ENCODE data around the gene MAGEB5. TPM values are rescaled to one million over a fixed set of nuclear protein-coding genes. Genes with fewer than 3 reads are reported as not detected.

MAGEB5 gene, protein sequence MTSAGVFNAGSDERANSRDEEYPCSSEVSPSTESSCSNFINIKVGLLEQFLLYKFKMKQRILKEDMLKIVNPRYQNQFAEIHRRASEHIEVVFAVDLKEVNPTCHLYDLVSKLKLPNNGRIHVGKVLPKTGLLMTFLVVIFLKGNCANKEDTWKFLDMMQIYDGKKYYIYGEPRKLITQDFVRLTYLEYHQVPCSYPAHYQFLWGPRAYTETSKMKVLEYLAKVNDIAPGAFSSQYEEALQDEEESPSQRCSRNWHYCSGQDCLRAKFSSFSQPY
- total RNA-seq (2014; rRNA removed) = not detected in 2 replicates
- not detected for Bru-seq, nascent RNA
- not detected for BruChase-seq, experiment 1, labeled RNA remaining after a 6-hour chase
- BruChase-seq, experiment 2, labeled RNA remaining after a 2-hour chase = not detected
- long read RNA-seq = 0 reads

DNA sequence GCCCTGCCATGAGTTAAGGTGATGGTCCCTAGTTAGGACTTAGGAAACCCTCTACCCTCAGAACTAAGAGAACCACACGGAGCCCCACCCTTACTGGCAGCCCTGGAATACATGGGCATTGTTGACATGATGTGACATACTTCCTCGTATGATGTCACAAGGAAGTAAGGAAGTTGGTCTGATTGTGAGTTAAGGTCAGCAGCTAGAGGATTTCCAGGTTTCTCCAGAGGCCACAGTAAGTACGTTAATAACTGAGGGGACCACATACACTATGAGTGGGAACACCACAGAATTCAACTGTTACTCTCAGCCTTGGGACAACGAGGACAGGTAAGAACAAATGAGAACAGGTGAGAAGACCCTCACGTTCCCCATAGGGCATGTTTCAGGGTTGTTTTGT lies at the start of gene MAGEB5:
Gene MAGEB5 (plus strand): TSS at position 301 of the 400 bp plus-strand sequence. CDS start 1,133 bp downstream, outside the sequence.
- no peak for DNase-seq
- Histone ChIP-seq H3K4me1 (ENCODE audit: insufficient read depth, low read length) (no peaks in the 10 kb centered on the region), H3K27ac (ENCODE audit: low read length) (no peak within 1 kb of the TSS), H3K27me3 (ENCODE audit: low read length) (no peaks in the 10 kb centered on the region), H3K9me2 (replicated peaks; ENCODE audit: low read length) (no peaks in the 10 kb centered on the region), H2AFZ (ENCODE audit: low read length) (no peak within 1 kb of the TSS), H4K20me1 (ENCODE audit: low read length) (no peaks in the 10 kb centered on the region), H3K4me3 (ENCODE audit: low read length) (no peak within 1 kb of the TSS), H3F3A (ENCODE audit: low read length, unreplicated experiment) (no peaks in the 10 kb centered on the region), H3K9me3 (ENCODE audit: low read length) (no peaks in the 10 kb centered on the region), H3K36me3 (ENCODE audit: low read depth, low read length) (no peaks in the 10 kb centered on the region), H3K4me2 (ENCODE audit: low read length) (no peak within 1 kb of the TSS), H3K79me2 (ENCODE audit: low read length) (no peaks in the 10 kb centered on the region), H3K9ac (ENCODE audit: low read length) (no peak within 1 kb of the TSS)
- ATAC-seq = no peak
- no peak for TF ChIP-seq EZH2 (IDR thresholded peaks at IDR 0.05; ENCODE audit: low read length, unreplicated experiment)
- TF ChIP-seq, protein P1, sequence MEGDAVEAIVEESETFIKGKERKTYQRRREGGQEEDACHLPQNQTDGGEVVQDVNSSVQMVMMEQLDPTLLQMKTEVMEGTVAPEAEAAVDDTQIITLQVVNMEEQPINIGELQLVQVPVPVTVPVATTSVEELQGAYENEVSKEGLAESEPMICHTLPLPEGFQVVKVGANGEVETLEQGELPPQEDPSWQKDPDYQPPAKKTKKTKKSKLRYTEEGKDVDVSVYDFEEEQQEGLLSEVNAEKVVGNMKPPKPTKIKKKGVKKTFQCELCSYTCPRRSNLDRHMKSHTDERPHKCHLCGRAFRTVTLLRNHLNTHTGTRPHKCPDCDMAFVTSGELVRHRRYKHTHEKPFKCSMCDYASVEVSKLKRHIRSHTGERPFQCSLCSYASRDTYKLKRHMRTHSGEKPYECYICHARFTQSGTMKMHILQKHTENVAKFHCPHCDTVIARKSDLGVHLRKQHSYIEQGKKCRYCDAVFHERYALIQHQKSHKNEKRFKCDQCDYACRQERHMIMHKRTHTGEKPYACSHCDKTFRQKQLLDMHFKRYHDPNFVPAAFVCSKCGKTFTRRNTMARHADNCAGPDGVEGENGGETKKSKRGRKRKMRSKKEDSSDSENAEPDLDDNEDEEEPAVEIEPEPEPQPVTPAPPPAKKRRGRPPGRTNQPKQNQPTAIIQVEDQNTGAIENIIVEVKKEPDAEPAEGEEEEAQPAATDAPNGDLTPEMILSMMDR (conservative IDR thresholded peaks at IDR 0.05; ENCODE audit: low read depth, low read length) = no peak
- TF ChIP-seq EZH2phosphoT487 (IDR thresholded peaks at IDR 0.05; ENCODE audit: borderline replicate concordance, low read length) = no peak
- POLR2A ChIA-PET (ENCODE audit: unreplicated experiment) = no interaction called here
- intact Hi-C loops (cut with micrococcal nuclease) = no loop called here
- BruUV-seq (replicated peaks) = no TSS peak
- CTCF ChIA-PET = no interaction called here

DNA sequence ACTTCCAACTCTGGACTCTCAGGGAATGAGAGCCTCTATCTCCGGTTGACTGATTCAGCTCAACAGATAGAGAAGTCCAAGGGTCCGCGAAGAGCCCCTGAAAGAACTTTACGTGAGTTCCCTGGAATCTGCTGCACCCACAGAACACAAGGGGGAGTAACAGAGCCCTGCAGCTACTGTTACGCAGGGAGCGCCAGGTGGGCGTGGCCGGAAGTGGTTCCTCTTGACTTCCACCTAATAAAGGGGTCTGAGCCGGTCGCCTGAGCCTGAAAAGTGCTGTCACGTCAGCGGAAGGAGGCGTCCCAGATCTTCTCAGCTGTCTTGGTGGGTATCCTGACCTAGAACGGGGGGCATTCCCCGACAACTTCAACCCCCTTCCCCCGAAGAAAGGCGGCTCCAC lies 23.8 kb upstream of the MAGEB5 start, which contains the start of gene MAGEB6:
Gene MAGEB6 (plus strand): TSS at position 237 of the 400 bp plus-strand sequence. CDS start 1,407 bp downstream, outside the sequence.
- POLR2A ChIA-PET (ENCODE audit: unreplicated experiment) = no interaction called here
- CTCF ChIA-PET = no interaction called here

More for the DNA sequence above, 23.8 kb upstream of the MAGEB5 start, which contains the start of gene MAGEB6:
- no peaks in the 10 kb centered on the region for H3K27me3 ChIP-seq (ENCODE audit: low read length)
- no peak within 1 kb of the TSS for H3K27ac ChIP-seq (ENCODE audit: low read length)
- H3K9me3 ChIP-seq (ENCODE audit: low read length) = no peaks in the 10 kb centered on the region
- no peaks in the 10 kb centered on the region for H4K20me1 ChIP-seq (ENCODE audit: low read length)
- no peak within 1 kb of the TSS for H3K4me2 ChIP-seq (ENCODE audit: low read length)
- H3K9ac ChIP-seq (ENCODE audit: low read length) = no peak within 1 kb of the TSS
- no peaks in the 10 kb centered on the region for H3F3A ChIP-seq (ENCODE audit: low read length, unreplicated experiment)
- no peak for DNase-seq
- no peaks in the 10 kb centered on the region for H3K9me2 ChIP-seq (replicated peaks; ENCODE audit: low read length)
- no peaks in the 10 kb centered on the region for H3K4me1 ChIP-seq (ENCODE audit: insufficient read depth, low read length)
- H2AFZ ChIP-seq (ENCODE audit: low read length) = no peak within 1 kb of the TSS
- H3K4me3 ChIP-seq (ENCODE audit: low read length) = no peak within 1 kb of the TSS
- intact Hi-C loops (cut with micrococcal nuclease) = no loop called here
- no peak for TF ChIP-seq EZH2phosphoT487 (IDR thresholded peaks at IDR 0.05; ENCODE audit: borderline replicate concordance, low read length)
- TF ChIP-seq EZH2 (IDR thresholded peaks at IDR 0.05; ENCODE audit: low read length, unreplicated experiment) = no peak
- TF ChIP-seq, protein P1 (conservative IDR thresholded peaks at IDR 0.05; ENCODE audit: low read depth, low read length) = no peak
- no peaks in the 10 kb centered on the region for H3K36me3 ChIP-seq (ENCODE audit: low read depth, low read length)
- BruUV-seq (replicated peaks) = no TSS peak
- no peaks in the 10 kb centered on the region for H3K79me2 ChIP-seq (ENCODE audit: low read length)
- no peak for ATAC-seq
